ENCODE data around the gene OR2T12.

OR2T12 gene

GRCh38 chr1:248243204-248243603, 60.0 kb downstream of the OR2T12 start:
- intact Hi-C loops (cut with DNase I; ENCODE audit: low total_unique reads), result no loop called here
- no peak for DNase-seq
- Histone ChIP-seq H3K27ac (no peak overlapping the region), H3K36me3 (no peaks in the 10 kb centered on the region), H3K4me1 (no peaks in the 10 kb centered on the region), H3K4me3 (no peak overlapping the region), H3K9me3 (no peaks in the 10 kb centered on the region), H3K27me3 (no peaks in the 10 kb centered on the region)
- TF ChIP-seq CTCF (IDR thresholded peaks at IDR 0.05), result peak in 1 of 2 experiments; percentile 27

Data from tibial artery (tissue), 4 donors.